ENCODE results near the gene FAM136A.

GRCh38 chr2:70261501-70261900, 40.4 kb downstream of the FAM136A start:
- TF ChIP-seq CTCF (IDR thresholded peaks at IDR 0.05) (no peak), POLR2A (IDR thresholded peaks at IDR 0.05) (no peak), POLR2AphosphoS5 (IDR thresholded peaks at IDR 0.05) (no peak)

All from prostate gland (tissue), 2 donors.